HepG2 (cell line): Measurements from ENCODE around the gene MRPL28. TPM values are rescaled to one million over a fixed set of nuclear protein-coding genes. Genes with fewer than 3 reads are reported as not detected.

Experiments used
- EHMT2 ChIP-seq: fragments of 200-600 bp; sonication (generic); IDR thresholded peaks from 2 replicates; pipeline ENCODE4 v1.7.0; 2017; ENCODE audit warnings: antibody characterized with exemption, low read depth, low read length, borderline replicate concordance
- ELF1 ChIP-seq: sonication (generic); formaldehyde crosslinking; IDR thresholded peaks from 2 replicates; pipeline ENCODE4 v1.4.0; 2020; ENCODE audit warnings: missing genetic modification reagents
- FOXM1 ChIP-seq: sonication (generic); formaldehyde crosslinking; IDR thresholded peaks from 2 replicates; pipeline ENCODE4 v1.5.0; 2020; ENCODE audit warnings: missing genetic modification reagents
- HDAC2 ChIP-seq: sonication (generic); formaldehyde crosslinking; IDR thresholded peaks from 2 replicates; pipeline ENCODE4 v1.4.0; 2020; ENCODE audit warnings: missing genetic modification reagents
- HNRNPH1 ChIP-seq: fragments of 200-400 bp; formaldehyde crosslinking; optimal IDR thresholded peaks from 2 replicates; pipeline ENCODE3; 2017; ENCODE audit warnings: mild to moderate bottlenecking, low read depth, low read length
- HNRNPLL ChIP-seq: fragments of 200-400 bp; formaldehyde crosslinking; IDR thresholded peaks from 2 replicates; pipeline ENCODE4 v1.6.1; 2017; ENCODE audit warnings: mild to moderate bottlenecking, low read depth, low read length; ENCODE audit not compliant: poor library complexity, severe bottlenecking
- KDM2A ChIP-seq: sonication (generic); formaldehyde crosslinking; IDR thresholded peaks from 2 replicates; pipeline ENCODE4 v1.4.0; 2020; ENCODE audit warnings: low read depth, missing genetic modification reagents, borderline replicate concordance
- MZF1 ChIP-seq: sonication (generic); formaldehyde crosslinking; IDR thresholded peaks from 2 replicates; pipeline ENCODE4 v1.8.1; 2023; ENCODE audit warnings: mild to moderate bottlenecking, missing genetic modification reagents, borderline replicate concordance
- NONO ChIP-seq, 2 experiments: fragments of 450-650 bp in 1 of 2; sonication (generic) in 1 of 2; formaldehyde crosslinking in 1 of 2; IDR thresholded peaks in 1 of 2; conservative IDR thresholded peaks in 1 of 2; 2 replicates each; pipeline versions ENCODE4 v1.6.1 to v1.8.0; 2017 to 2022; ENCODE audit warnings: mild to moderate bottlenecking in 1 of 2, missing genetic modification reagents in 1 of 2, moderate library complexity in 1 of 2
- NR2F2 ChIP-seq: IDR thresholded peaks from 2 replicates; pipeline ENCODE4 v1.6.1; 2012; ENCODE audit warnings: low read depth, inconsistent platforms, borderline replicate concordance
- POLR2G ChIP-seq: fragments of 200-400 bp; formaldehyde crosslinking; IDR thresholded peaks from 2 replicates; pipeline ENCODE4 v1.6.1; 2018; ENCODE audit warnings: mild to moderate bottlenecking, low read depth, low read length, moderate library complexity
- RFX5 ChIP-seq: IDR thresholded peaks from 2 replicates; pipeline ENCODE4 v1.6.1; 2011; ENCODE audit warnings: low read depth, low read length, improper control_type of control experiment
- TCF12 ChIP-seq, 2 experiments: fragments of 450-650 bp in 1 of 2; sonication (generic) in 1 of 2; formaldehyde crosslinking in 1 of 2; IDR thresholded peaks; 2 replicates each; pipeline versions ENCODE4 v1.6.1 to v1.8.0; 2017 to 2022; ENCODE audit warnings: antibody characterized with exemption in 1 of 2, mild to moderate bottlenecking in 1 of 2, missing genetic modification reagents in 1 of 2, moderate library complexity in 1 of 2
- ZBTB33 ChIP-seq: sonication (generic); formaldehyde crosslinking; IDR thresholded peaks from 2 replicates; pipeline ENCODE4 v1.4.0; 2020; ENCODE audit warnings: missing genetic modification reagents
- ZBTB8A ChIP-seq: sonication (generic); formaldehyde crosslinking; IDR thresholded peaks from 2 replicates; pipeline ENCODE4 v1.4.0; 2020; ENCODE audit warnings: mild to moderate bottlenecking, low read depth, missing genetic modification reagents, borderline replicate concordance
- ZFP91 ChIP-seq: sonication (generic); formaldehyde crosslinking; IDR thresholded peaks from 2 replicates; pipeline ENCODE4 v1.9.0; 2022; ENCODE audit warnings: missing genetic modification reagents, mild to moderate bottlenecking, borderline replicate concordance
- ZFX ChIP-seq: sonication (generic); formaldehyde crosslinking; IDR thresholded peaks from 2 replicates; pipeline ENCODE4 v1.4.0; 2020; ENCODE audit warnings: mild to moderate bottlenecking, low read depth, missing genetic modification reagents, moderate library complexity
- ZNF343 ChIP-seq: sonication (generic); formaldehyde crosslinking; IDR thresholded peaks from 2 replicates; pipeline ENCODE4 v1.4.0; 2020; ENCODE audit warnings: mild to moderate bottlenecking, missing genetic modification reagents
- ZNF703 ChIP-seq: sonication (generic); formaldehyde crosslinking; IDR thresholded peaks from 2 replicates; pipeline ENCODE4 v1.5.1; 2020; ENCODE audit warnings: missing genetic modification reagents, mild to moderate bottlenecking, moderate library complexity, borderline replicate concordance
- ZNF713 ChIP-seq: sonication (generic); formaldehyde crosslinking; IDR thresholded peaks from 2 replicates; pipeline ENCODE4 v1.4.0; 2020; ENCODE audit warnings: mild to moderate bottlenecking, missing genetic modification reagents
- polyA plus RNA-seq, 8 experiments: library from polyadenylated mRNA; depleted of rRNA in 3 of 8; stranded (reverse) in 7 of 8; unstranded in 1 of 8; fragments of >200 nt; fragmentation: Illumina TruSeq in 4 of 8; extraction: Trizol in 4 of 8; gene quantifications; 2 replicates each; pipeline versions ENCODE4 v1.2.1 to v1.2.3, GENCODE V29; 2011 to 2016; ENCODE audit warnings: low read depth in 4 of 8, missing spikeins in 1 of 8, mixed read lengths in 1 of 8; ENCODE audit not compliant: insufficient read depth in 1 of 8
- total RNA-seq, 5 experiments: library from RNA; depleted of rRNA; stranded (reverse); fragments of >200 nt; fragmentation: Illumina TruSeq; extraction: Trizol; gene quantifications; 2 replicates each; pipeline ENCODE4 v1.2.3, GENCODE V29; 2016; ENCODE audit warnings: low read depth in 1 of 5
- TF ChIP-seq, protein P1 (sequence below): sonication (generic); formaldehyde crosslinking; IDR thresholded peaks from 2 replicates; pipeline ENCODE4 v1.4.0; 2020; ENCODE audit warnings: low read depth, mild to moderate bottlenecking, missing genetic modification reagents
- TF ChIP-seq, protein P2 (sequence below): sonication (generic); formaldehyde crosslinking; IDR thresholded peaks from 2 replicates; pipeline ENCODE4 v1.9.0; 2021; ENCODE audit warnings: missing genetic modification reagents, borderline replicate concordance

The MRPL28 gene
- total and polyA plus RNA-seq, 2 of the 13 experiments (the other 11 are each of a cell fraction or from before 2014, with no cell fraction given): 114 to 135 TPM

- TF ChIP-seq ZBTB8A (no peak), FOXM1 (CRISPR knock-in tag) (no peak), NONO (IDR thresholded peaks at IDR 0.05) (no peak), NONO (CRISPR knock-in tag; conservative IDR thresholded peaks at IDR 0.05) (0 out of 2 replicates have a peak, but pooled peaks have one; percentile 17), HDAC2 (CRISPR knock-in tag) (0 out of 2 replicates have a peak, but pooled peaks have one; percentile 9), KDM2A (CRISPR knock-in tag) (no peak), TCF12 (IDR thresholded peaks at IDR 0.05) (no peak), TCF12 (CRISPR knock-in tag; IDR thresholded peaks at IDR 0.05) (no peak), HNRNPH1 (peak; percentile 53), ZBTB33 (CRISPR knock-in tag) (no peak), HNRNPLL (no peak), EHMT2 (no peak), RFX5 (no peak), ZNF343 (CRISPR knock-in tag) (no peak), ZNF703 (CRISPR knock-in tag) (no peak), POLR2G (peak; percentile 66), MZF1 (no peak), ZFP91 (0 out of 2 replicates have a peak, but pooled peaks have one; percentile 27), ZNF713 (CRISPR knock-in tag) (no peak), ZFX (CRISPR knock-in tag) (no peak), NR2F2 (peak; percentile 22; the same call in 1 of the 2 replicates), ELF1 (CRISPR knock-in tag) (no peak)
- TF ChIP-seq, protein P1, sequence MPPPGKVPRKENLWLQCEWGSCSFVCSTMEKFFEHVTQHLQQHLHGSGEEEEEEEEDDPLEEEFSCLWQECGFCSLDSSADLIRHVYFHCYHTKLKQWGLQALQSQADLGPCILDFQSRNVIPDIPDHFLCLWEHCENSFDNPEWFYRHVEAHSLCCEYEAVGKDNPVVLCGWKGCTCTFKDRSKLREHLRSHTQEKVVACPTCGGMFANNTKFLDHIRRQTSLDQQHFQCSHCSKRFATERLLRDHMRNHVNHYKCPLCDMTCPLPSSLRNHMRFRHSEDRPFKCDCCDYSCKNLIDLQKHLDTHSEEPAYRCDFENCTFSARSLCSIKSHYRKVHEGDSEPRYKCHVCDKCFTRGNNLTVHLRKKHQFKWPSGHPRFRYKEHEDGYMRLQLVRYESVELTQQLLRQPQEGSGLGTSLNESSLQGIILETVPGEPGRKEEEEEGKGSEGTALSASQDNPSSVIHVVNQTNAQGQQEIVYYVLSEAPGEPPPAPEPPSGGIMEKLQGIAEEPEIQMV (CRISPR knock-in tag): no peak
- TF ChIP-seq, protein P2, sequence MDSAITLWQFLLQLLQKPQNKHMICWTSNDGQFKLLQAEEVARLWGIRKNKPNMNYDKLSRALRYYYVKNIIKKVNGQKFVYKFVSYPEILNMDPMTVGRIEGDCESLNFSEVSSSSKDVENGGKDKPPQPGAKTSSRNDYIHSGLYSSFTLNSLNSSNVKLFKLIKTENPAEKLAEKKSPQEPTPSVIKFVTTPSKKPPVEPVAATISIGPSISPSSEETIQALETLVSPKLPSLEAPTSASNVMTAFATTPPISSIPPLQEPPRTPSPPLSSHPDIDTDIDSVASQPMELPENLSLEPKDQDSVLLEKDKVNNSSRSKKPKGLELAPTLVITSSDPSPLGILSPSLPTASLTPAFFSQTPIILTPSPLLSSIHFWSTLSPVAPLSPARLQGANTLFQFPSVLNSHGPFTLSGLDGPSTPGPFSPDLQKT (CRISPR knock-in tag): no peak
Observed at GRCh38 chr16:381789-382717, 11.7 kb upstream of the MRPL28 start, which contains the start of gene PGAP6 (continued).
